NCI-H1092 (cell line): Measurements from ENCODE around the gene SLC25A13.
"Not testable (repeated sequence)": the region's sequence is repeated elsewhere in the genome, so short reads cannot be mapped to it uniquely, and the experiment has no call there.

Source experiments
- DNase-seq: peaks from one replicate; lab custom pipeline; 2025; lab: John Stamatoyannopoulos, UW

The SLC25A13 gene, protein sequence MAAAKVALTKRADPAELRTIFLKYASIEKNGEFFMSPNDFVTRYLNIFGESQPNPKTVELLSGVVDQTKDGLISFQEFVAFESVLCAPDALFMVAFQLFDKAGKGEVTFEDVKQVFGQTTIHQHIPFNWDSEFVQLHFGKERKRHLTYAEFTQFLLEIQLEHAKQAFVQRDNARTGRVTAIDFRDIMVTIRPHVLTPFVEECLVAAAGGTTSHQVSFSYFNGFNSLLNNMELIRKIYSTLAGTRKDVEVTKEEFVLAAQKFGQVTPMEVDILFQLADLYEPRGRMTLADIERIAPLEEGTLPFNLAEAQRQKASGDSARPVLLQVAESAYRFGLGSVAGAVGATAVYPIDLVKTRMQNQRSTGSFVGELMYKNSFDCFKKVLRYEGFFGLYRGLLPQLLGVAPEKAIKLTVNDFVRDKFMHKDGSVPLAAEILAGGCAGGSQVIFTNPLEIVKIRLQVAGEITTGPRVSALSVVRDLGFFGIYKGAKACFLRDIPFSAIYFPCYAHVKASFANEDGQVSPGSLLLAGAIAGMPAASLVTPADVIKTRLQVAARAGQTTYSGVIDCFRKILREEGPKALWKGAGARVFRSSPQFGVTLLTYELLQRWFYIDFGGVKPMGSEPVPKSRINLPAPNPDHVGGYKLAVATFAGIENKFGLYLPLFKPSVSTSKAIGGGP

GRCh38 chr7:96321658-96322372 lies at the start of gene SLC25A13:
SLC25A13 (minus strand) TSS chr7:96322098; CDS start chr7:96321956, 142 bp downstream.
- DNase-seq = peak; percentile 74

- not testable (repeated sequence) for DNase-seq
These were observed 44.0 kb upstream of the SLC25A13 start for GRCh38 chr7:96365916-96366315.

DNA sequence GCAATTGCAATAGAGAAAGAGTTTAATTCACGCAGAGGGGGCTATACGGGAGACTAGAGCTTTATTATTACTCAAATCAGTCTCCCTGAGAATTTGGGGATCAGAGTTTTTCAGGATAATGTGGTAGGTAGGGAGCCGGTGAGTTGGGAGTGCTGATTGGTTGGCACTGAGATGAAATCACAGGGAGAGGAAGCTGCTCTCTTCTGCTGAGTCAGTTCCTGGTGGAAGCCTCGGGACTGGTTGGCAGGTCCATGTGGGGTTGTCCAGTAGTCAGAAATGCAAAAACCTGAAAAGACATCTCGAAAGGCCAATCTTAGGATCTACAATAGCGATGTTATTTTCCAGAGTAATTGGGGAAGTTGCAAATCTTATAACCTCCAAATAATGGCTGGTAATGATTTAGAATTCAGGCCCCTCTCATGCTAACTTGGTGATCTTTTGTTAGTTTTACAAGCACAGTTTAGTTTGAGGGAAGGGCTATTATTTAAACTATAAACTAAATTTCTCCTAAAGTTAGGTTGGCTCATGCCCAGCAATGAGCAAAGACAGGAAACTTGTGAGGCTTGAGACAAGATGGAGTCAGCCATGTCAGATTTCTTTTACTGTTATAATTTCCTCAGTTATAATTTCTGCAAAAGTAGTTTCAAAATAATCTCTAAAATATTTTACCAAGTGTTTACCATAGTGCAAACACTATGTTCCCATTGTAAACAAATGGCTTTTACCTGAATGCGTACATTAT lies 39.4 kb upstream of the SLC25A13 start:
- DNase-seq = no peak

DNA sequence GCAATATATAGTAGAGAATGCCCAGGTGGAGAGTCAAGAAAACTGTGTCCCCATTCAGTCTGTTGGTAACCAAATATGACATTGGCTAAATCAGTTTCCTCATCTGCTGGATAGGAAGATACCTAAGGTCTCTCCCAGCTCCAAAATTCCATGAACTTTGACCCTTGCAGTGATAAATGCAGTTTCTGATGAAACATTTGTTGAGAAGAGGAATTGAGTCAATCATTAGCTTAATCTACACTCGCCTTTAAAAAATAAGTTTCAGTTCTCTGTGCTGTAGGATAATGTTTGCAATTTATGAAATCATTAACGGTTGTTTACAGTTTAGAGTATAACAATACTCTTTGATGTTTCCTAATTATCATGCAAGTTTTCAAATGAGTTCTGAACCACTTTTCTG lies 38.0 kb upstream of the SLC25A13 start:
- DNase-seq = no peak

- DNase-seq = not testable (repeated sequence)
These were observed 36.5 kb upstream of the SLC25A13 start for GRCh38 chr7:96358236-96358971.

DNA sequence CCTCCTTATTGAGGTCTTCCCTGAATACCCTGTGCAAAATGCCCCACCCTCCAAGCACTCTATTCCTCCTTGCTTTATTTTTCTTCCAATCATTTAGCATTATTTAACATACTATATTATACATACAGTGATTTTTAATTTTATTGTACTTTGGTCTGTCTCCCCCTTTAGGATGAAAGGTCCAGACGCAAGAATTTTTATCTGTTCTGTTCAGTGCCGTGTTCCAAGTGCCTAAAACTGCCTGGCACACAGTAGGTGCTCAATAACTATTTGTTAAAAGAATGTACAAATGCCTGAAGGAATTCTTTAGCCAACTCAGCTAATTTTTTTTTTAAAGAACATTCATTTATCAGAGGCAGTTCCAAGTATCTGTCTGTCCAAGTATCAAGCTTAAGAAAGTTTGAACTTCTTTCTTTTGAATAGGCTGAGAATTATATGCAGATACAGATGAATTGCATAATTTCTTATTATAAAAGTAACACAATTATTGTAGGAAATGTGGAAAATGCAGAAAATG lies 34.1 kb upstream of the SLC25A13 start:
- no peak for DNase-seq

DNA sequence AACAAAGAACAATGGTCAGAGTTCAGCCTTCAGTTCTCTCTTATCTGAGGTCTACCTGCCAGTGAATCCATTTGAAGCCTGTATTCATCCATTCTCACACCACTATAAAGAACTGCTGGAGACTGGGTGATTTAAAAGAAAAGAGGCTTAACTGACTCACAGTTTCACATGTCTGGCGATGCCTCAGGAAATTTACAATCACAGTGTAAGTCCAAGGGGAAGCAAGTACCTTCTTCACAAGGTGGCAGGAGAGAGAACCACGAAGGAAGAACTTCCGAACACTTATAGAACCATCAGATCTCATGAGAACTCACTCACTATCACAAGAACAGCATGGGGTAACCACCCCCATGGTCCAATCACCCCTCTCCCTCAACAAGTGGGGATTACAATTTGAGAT lies 33.0 kb upstream of the SLC25A13 start:
- no peak for DNase-seq

- no peak for DNase-seq
These were observed 27.7 kb upstream of the SLC25A13 start for GRCh38 chr7:96349572-96349971.

DNA sequence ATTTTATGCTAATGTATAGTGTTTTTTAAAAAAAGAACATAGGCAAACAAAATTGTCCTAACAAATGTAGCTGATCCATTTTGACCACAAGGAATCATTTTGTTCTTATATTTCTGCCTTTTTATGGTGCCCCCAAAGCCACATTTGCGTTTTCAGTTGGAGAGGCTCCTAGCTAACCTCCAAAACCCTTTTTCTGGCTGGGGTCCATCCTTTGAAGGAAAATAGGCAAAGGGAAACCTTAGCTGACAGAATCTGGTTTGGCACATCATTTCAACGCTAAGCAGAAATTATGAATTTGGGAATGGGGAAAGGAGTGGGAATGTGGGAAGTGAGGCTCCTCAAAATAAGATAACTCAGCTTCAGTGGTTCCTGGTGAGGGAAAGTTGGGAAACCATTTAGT lies 25.6 kb upstream of the SLC25A13 start:
- no peak for DNase-seq

DNA sequence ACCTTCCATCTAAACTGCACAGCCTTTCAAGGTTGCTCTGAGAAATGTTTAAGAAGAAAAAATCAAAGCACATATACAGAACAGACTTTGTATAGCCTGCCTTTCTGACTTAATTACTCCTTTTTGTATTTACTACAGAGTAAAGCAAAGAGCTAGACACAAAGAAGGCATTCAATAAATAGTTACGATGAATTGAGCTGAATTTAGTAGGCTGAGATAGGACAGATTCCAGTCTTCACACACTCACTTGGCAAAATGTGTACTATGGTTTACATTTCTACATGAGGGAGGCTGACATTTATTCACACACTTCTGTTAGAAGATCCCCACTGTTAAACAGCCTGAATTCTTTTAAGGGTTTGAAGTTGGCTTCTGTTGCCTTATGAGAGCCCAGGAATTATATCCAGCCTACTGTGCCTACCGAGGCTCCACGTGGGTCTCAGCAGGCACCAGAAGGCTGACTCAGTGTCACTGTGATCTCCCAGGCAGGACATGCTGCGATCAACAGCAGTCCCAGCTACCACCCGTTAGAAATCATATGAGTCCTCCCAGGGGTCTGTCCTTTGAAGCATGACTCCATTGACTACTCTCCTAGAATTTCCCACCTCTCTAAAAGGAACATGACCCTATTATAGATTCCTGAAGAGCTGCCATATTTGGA lies 24.5 kb upstream of the SLC25A13 start:
- no peak for DNase-seq

- DNase-seq = no peak
These were observed 22.3 kb upstream of the SLC25A13 start for GRCh38 chr7:96344236-96344635.

DNA sequence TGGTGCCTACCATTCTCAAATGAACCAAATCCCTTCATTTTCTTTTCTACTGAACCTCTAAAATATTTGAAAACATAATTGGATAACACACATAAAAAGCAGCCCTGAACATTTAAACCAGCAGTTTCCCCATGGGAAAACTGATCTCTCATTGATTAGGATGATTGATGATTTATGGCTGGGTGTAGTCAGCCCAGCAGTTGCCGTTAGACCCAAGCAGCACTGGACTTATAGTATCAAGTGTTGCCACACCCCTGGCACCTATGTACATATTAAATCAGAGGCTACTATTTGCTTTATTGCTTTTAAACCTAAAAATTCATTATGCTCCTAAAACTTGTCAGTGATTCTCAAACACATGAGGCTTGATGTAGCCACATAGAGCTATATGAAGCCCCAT lies 20.2 kb upstream of the SLC25A13 start:
- no peak for DNase-seq

- no peak for DNase-seq
These were observed 15.6 kb upstream of the SLC25A13 start for GRCh38 chr7:96337519-96337918.

DNA sequence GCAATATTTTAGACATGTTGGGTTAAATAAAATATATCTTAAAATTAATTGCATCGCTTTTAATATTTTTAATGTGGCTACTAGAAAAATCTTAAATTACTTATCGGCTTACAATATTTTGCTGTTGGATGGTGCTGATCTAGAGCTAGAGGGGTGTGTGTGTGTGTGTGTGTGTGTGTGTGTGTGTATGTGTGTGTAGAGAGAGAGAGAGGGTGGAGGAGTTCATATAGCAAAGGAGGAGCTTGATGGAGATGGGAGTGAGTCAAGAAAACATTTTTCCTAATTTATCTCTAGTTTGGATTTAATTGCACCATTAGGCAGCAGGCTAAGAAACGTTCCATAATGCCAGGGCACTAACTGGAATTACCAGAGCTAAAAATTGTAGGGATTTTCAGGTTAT lies 10.4 kb upstream of the SLC25A13 start:
- DNase-seq = no peak

DNA sequence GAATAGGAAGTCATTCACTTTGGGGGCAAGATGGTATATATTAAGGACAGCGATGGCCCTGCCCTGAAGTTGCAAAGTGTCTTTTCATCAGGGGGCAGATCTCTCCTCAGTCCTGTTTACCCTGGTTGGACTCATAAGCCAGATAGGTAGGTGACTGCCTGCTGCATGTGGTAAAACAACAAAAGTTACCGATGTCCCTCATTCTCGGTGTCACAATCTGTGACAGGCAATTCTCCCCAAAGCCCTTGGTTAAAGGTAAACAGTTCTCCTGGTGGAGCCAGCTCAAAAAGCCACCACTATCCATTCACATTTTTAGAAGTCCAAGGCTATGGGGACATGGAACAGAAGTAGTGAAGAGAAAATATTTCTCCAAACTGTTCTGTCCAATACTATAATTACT lies 9.9 kb upstream of the SLC25A13 start:
- DNase-seq = no peak

GRCh38 chr7:96331233-96331632 lies 9.3 kb upstream of the SLC25A13 start:
- DNase-seq = no peak

DNA sequence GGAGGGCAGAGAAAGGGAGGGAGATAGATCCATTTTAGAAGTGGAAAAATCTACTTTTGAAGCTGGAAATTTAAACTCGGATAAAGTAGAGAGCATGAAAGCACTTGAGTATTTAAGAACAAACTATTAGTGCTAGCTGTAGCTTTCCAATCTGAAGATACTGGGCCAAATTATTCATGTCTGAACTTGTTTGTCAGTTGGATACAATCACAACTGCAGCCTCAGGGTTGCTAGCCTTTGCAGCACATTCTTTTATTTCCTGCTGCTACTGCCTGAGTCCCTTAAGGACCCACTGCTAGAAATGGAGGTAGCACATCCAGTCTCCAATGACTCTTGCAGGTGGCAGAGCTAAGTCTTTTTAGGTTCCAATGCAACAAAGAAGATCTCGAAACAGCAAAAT lies 8.3 kb upstream of the SLC25A13 start:
- DNase-seq = no peak

DNA sequence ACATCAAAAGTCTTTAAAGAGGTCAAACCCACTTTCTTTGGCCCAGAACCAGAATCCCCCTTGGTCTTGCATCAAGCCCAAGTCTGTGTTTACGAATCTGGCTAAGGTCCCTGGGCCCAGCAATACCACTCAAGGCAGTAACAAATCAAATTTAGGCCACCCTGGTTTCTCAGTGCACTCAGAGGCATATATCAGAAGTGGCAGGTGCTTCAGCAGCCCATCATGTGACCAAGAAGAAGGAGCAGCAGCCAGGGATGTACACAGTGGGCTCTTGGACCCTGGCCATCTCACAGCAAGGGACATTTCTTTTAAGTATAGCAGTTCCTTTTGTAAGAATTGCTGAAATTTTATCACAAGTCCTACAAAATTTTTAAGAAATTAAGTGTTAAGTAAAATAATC lies 7.3 kb upstream of the SLC25A13 start:
- DNase-seq = peak; percentile 4

- no peak for DNase-seq
These were observed 6.1 kb upstream of the SLC25A13 start for GRCh38 chr7:96328016-96328415.

GRCh38 chr7:96327429-96327828 lies 5.5 kb upstream of the SLC25A13 start:
- DNase-seq = peak; percentile 73

- not testable (repeated sequence) for DNase-seq
These were observed 4.9 kb upstream of the SLC25A13 start for GRCh38 chr7:96326752-96327151.
